Activated T-cell treated with anti-CD3 and anti-CD28 coated beads, Interleukin-2, amount 50 U/mL, for 72 hours (primary cell): ENCODE data around the gene UHRF1. TPM values are rescaled to one million over a fixed set of nuclear protein-coding genes. Genes with fewer than 3 reads are reported as not detected.
"Not testable (repeated sequence)": the region's sequence is repeated elsewhere in the genome, so short reads cannot be mapped to it uniquely, and the experiment has no call there.

ENCODE experiments used
- ATAC-seq, 2 donors: fragments of 150-1000 bp; cut with Tn5 transposase; replicated peaks in 1 of 2; 2 replicates each; pipeline ENCODE4 v1.10.0; 2021; ENCODE audit warnings: moderate library complexity in 2 of 2, mild to moderate bottlenecking in 1 of 2
- DNase-seq, 2 donors: peaks; one replicate each; pipeline ENCODE4 v3.0.0; 2021 to 2022; ENCODE audit warnings: mixed read lengths in 1 of 2
- H3K27ac Mint-ChIP-seq: one replicate; pipeline ENCODE4 v1.8.0; 2022; ENCODE audit warnings: mild to moderate bottlenecking, moderate library complexity, mixed read lengths
- H3K27me3 Mint-ChIP-seq: one replicate; pipeline ENCODE4 v1.8.0; 2022; ENCODE audit warnings: low read depth, mixed read lengths
- H3K36me3 Mint-ChIP-seq, 2 donors: one replicate each; pipeline ENCODE4 v1.8.0; 2022; ENCODE audit warnings: mixed read lengths in 2 of 2, mild to moderate bottlenecking in 1 of 2; ENCODE audit not compliant: insufficient read depth in 2 of 2
- H3K4me1 Mint-ChIP-seq: one replicate; pipeline ENCODE4 v1.8.0; 2022; ENCODE audit warnings: low read depth, mixed read lengths
- H3K4me3 Mint-ChIP-seq, 2 donors: one replicate each; pipeline ENCODE4 v1.8.0; 2022; ENCODE audit warnings: mild to moderate bottlenecking in 2 of 2, mixed read lengths in 2 of 2, moderate library complexity in 2 of 2
- H3K9me3 Mint-ChIP-seq, 2 donors: one replicate each; pipeline ENCODE4 v1.8.0; 2022; ENCODE audit warnings: mixed read lengths in 2 of 2
- total RNA-seq, 2 donors: library from RNA; stranded (reverse); gene quantifications; one replicate each; pipeline ENCODE4 v1.2.3, GENCODE V29; 2022

UHRF1 gene
- total RNA-seq, 2 donors from 2014 or later = 76.4 to 110 TPM

DNA sequence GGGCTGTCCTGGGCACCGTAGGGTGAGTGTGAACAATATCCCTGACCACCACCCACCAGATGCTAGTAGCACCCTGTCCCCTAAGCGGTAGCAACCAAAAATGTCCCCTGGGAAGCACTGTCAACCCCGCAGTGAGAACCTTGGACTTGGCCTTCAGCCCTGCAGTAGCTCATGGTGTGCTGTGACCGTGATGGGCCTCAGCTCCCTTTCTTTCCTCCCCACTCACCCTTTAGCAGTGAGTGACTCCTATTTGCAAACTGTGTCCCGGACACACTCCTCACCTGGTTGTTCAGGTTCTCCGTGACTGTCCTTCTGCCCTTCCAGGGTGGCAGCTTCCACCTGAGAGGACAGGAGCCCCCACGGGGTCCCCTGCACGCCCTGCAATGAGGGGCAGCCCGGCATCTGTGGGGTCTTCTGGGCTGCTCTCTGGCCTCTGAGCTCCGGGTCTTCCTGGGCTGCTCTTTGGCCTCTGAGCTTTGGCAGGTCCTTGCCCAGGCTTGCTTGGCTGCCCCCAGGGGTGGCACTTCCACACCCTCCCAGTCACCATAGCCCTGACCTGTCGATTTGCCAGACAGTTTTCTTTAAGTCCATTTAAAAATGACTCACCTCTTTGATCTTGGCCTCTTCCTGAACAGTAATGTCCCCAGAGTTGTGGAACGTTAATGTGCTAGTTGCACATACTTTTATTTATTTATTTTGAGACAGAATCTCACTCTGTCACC, 63.4 kb downstream of the UHRF1 start:
- Mint-ChIP-seq H3K4me1 (peaks cover 52% of the 10 kb centered on the region), H3K36me3 (peaks cover 0 to 5% of the 10 kb centered on the region in 2 donors), H3K27me3 (no peaks in the 10 kb centered on the region), H3K4me3 (peak overlapping the region in 1 of 2 donors; percentile 36), H3K27ac (no peak overlapping the region), H3K9me3 (no peaks in the 10 kb centered on the region)
- ATAC-seq (no peak), DNase-seq (no peak)

DNA sequence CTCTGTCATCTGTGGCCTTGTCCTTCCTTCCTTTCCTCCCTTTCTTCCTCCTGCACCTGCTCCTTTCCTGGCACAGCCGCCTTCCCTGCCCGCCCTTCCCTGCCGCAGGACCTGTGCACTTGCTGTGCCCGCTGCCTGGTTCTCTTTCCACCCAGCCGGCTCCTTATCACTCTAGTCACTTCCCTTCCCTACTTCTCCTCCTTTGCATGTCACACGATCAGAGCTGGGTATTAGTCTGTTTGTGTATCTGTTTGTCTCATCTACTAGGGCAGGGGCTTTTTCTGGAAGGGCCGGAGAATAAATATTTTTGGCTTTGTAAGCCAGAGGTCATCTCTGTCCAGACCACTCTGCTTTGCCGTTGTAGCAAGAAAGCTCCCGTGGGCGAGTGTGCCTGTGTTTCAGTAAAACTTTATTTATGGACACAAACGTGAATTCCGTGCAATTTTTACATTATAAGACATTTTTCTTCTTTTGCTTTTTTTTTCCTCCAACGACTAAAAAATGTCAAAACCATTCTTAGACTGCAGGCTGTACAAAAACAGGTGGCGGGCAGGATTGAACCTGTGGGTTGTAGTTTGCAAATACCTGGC, 65.7 kb downstream of the UHRF1 start:
- Mint-ChIP-seq H3K27me3 (no peaks in the 10 kb centered on the region), H3K4me1 (peaks cover 37% of the 10 kb centered on the region), H3K36me3 (peaks cover 0 to 3% of the 10 kb centered on the region in 2 donors), H3K27ac (no peak overlapping the region), H3K4me3 (no peak overlapping the region), H3K9me3 (no peaks in the 10 kb centered on the region)
- DNase-seq (no peak), ATAC-seq (no peak)

DNA sequence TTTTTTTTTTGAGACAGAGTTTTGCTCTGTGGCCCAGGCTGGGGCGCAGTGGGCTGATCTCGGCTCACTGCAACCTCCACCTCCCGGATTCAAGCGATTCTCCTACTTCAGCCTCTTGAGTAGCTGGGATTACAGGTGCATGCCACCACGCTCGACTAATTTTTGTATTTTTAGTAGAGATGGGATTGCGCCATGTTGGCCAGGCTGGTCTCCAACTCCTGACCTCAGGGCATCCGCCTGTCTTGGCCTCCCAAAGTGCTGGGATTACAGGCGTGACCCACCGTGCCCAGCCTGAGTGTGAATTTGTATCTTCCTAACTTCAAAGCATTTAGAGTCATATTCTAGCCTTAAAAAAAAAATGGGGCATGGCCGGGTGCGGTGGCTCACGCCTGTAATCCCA, 66.3 kb downstream of the UHRF1 start:
- peaks cover 31% of the 10 kb centered on the region for H3K4me1 Mint-ChIP-seq
- not testable (repeated sequence) for H3K27me3 Mint-ChIP-seq, ATAC-seq, H3K4me3 Mint-ChIP-seq, DNase-seq, H3K36me3 Mint-ChIP-seq, H3K9me3 Mint-ChIP-seq, H3K27ac Mint-ChIP-seq

DNA sequence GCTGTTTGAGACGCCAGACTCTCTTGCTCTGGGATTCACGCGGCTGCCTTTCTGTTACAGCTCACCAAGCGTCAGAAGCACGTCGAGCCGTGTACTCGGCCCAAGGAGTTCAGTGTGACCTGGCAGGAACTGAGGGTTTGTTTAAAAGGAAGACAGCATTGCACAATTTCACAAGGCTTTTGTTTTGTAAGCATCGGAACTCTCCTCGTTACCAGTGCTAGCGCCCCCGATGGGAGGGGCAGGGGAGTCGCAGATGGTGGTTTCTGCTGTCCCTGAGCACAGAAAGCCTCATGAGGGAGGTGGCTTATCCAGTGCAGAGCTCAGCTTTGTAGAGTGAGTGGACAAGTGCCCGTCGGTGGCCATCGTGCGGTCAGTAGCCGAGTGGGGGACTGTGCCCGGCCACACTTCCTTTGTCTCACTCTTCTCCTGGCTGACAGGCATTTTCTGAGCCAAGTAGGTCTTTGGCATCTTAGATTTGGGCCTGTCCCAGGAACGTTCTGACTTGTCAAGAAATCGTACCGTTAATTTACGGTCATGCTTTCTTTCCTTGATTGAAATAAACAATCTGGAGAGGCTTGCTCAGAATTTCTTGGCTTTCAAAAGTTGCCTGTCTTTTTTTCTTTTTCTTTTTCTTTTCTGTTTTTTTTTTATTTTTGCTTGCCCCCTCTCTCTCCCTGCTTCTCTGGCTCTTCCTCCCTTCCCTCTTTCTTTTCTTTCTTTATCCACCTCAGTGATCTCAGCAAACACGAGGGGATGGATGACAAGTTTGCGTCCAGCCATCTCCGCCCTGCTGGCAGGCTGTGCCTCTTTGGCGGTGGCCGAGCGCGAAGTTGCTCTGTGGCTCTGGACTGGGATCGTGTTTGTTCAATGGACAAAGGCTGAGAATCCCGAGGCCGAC, 67.3 kb downstream of the UHRF1 start:
- peaks cover 20% of the 10 kb centered on the region for H3K4me1 Mint-ChIP-seq
- H3K9me3 Mint-ChIP-seq = no peaks in the 10 kb centered on the region
- ATAC-seq (no peak), DNase-seq (no peak)
- H3K4me3 Mint-ChIP-seq = no peak overlapping the region
- H3K36me3 Mint-ChIP-seq = peaks cover 0 to 1% of the 10 kb centered on the region in 2 donors
- no peak overlapping the region for H3K27ac Mint-ChIP-seq
- no peaks in the 10 kb centered on the region for H3K27me3 Mint-ChIP-seq

DNA sequence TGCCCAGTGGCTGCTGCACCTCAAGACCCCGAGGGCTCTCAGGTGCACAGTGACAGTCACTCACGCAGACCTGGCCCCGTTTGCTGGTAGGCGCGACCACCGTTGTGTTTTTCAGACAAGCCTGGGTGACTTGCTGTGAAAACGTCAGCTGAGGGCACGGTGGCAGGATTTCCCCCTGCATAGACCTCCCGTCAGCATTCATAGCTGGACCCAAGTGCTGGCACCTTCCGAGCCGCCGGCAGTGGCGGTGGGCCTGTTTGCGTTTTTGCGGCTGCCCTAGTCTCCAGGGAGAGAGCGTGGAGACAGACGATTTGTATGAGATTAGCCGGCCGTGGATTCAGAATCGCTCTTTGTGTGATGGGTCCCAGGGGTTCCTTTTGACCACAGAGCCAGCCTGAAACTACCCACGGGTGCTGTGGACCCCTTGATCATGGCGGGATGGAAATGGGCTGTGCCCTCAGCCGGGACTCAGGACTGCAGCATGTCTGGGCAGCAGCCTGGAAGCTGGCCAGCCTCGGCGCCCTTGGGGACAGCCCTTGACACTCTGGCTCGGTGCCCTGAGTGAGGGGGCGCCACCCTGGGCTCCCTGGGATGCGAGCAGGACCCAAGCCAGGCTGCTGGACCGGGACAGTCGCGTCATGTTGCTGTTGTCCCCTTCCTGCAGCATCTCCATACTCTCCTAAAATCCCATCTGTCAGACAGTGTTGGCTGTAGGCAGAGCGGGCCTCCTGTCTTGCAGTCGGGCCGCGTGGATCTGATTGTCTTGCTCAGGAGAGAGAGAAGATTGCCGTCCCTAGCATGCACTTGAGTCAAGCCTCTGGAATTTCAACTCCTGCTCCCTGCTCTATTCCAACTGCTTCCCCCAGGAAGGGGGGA, 68.2 kb downstream of the UHRF1 start:
- Mint-ChIP-seq H3K9me3 (no peaks in the 10 kb centered on the region), H3K4me3 (no peak overlapping the region), H3K36me3 (peaks cover 0 to 1% of the 10 kb centered on the region in 2 donors), H3K27ac (no peak overlapping the region), H3K27me3 (no peaks in the 10 kb centered on the region), H3K4me1 (peaks cover 13% of the 10 kb centered on the region)
- ATAC-seq (no peak), DNase-seq (no peak)

DNA sequence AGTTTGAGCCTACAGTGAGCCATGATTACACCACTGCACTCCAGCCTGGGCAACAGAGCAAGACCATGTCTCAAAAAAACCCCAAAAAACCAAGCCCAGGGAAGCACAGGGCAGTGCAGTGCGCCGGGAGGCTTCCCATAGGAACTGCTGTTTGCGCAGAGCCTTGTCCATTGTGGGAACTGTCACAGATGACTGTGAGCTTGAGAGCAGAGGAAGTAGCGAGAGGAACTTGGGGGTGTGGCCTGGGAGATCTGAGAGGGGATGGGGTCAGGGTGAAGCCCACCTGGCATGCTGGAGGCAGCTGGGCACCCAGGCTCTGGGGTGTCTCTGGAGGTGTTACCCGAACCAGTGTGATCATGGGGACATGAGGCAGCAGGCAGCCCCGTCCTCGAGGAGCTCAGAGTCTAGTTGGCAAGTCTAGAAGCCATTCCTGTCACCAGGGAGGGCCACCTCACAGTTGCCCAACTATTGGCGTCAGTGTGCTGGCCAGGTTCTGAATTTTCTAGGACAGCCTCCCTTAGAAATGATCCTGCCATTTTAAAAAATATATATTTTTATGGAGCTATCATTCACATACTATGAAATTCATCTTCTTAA, 70.0 kb downstream of the UHRF1 start:
- Mint-ChIP-seq H3K9me3 (no peaks in the 10 kb centered on the region), H3K36me3 (peaks cover 0 to 1% of the 10 kb centered on the region in 2 donors), H3K4me1 (peaks cover 6% of the 10 kb centered on the region), H3K27me3 (no peaks in the 10 kb centered on the region), H3K27ac (no peak overlapping the region), H3K4me3 (no peak overlapping the region)
- DNase-seq (no peak), ATAC-seq (peak in 1 of 2 donors; percentile 9)

DNA sequence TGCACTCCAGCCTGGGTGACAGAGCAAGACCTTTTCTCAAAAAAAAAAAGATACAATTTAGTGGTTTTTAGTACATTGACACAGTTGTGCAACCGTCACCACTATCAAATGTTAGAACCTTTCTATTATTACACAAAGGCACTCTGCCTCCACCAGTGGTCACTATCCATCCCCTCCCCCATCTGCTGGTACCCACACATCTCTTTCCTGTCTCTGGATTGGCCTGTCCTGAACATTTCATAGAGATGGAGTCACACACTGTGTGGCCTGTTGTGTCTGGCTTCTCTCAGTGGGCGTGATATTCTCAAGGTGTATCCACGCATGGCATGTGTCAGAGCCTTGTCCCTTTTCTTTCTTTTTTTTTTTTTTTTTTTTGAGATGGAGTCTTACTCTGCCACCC, 70.8 kb downstream of the UHRF1 start:
- no peaks in the 10 kb centered on the region for H3K27me3 Mint-ChIP-seq
- no peak for ATAC-seq
- DNase-seq = no peak
- H3K4me3 Mint-ChIP-seq = no peak overlapping the region
- no peak overlapping the region for H3K27ac Mint-ChIP-seq
- H3K4me1 Mint-ChIP-seq = peaks cover 1% of the 10 kb centered on the region
- no peaks in the 10 kb centered on the region for H3K9me3 Mint-ChIP-seq
- H3K36me3 Mint-ChIP-seq = peaks cover 0 to 1% of the 10 kb centered on the region in 2 donors

DNA sequence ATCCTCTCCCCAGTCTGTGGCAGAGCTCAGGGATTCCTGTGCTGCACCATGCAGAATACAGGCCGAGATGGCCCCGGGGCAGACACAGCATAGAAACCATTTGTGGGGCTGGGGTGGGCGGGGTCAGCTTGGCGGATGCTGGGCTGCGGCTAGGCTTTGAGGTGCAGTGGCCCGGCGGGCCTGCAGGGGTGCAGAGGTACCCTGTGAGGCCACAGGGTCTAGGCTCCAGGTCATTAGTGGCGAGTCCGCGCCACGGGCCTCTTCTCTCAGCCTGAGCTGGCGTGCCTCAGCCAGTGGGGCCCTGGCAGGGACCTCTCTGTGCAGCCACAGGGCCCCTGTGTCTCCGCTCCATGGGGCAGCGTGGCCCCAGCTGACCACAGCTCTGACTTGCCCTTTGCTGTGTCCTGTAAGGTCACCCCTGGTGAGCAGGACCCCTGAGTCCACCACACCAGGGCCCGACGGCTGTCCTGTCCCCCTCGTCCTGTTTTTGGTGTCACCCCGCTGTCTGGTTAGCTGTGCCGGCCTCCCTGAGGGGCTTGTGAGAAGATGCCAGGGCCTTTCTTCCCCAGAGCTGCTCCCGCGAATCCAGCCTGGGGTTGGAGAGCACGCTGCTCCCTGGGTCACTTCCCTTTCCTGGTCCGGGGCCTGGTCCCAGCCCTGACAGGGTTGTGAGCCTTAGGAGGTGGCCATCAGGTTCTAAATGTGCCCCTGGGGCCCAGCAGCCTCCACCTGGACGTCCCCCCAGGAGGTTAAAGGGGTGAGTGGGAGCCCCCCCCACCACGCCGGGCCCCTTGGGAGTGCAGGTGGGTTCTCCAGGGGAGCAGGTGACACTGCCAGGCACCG, 71.8 kb downstream of the UHRF1 start:
- no peaks in the 10 kb centered on the region for H3K27me3 Mint-ChIP-seq
- ATAC-seq (peak in 1 of 2 donors; percentile 30), DNase-seq (no peak)
- peaks cover 0 to 1% of the 10 kb centered on the region in 2 donors for H3K36me3 Mint-ChIP-seq
- no peaks in the 10 kb centered on the region for H3K9me3 Mint-ChIP-seq
- no peak overlapping the region for H3K27ac Mint-ChIP-seq
- peaks cover 4% of the 10 kb centered on the region for H3K4me1 Mint-ChIP-seq
- H3K4me3 Mint-ChIP-seq = no peak overlapping the region

DNA sequence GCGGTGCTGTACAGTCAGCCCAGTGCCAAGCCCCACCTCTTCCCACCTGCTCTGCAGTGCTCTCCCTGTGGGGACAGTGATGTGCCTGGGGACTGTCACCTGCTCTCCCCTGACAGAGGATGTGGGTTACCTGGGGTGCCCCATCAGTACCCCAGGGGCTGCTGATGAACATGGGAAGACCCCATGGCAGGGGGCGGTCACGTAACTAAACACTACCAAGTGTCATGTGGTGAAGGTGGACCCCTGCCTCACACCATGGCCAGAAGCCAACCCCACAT, 72.3 kb downstream of the UHRF1 start:
- Mint-ChIP-seq H3K27ac (no peak overlapping the region), H3K9me3 (no peaks in the 10 kb centered on the region), H3K36me3 (peaks cover 0 to 1% of the 10 kb centered on the region in 2 donors), H3K4me3 (no peak overlapping the region), H3K4me1 (peaks cover 4% of the 10 kb centered on the region), H3K27me3 (no peaks in the 10 kb centered on the region)
- ATAC-seq (no peak), DNase-seq (no peak)

DNA sequence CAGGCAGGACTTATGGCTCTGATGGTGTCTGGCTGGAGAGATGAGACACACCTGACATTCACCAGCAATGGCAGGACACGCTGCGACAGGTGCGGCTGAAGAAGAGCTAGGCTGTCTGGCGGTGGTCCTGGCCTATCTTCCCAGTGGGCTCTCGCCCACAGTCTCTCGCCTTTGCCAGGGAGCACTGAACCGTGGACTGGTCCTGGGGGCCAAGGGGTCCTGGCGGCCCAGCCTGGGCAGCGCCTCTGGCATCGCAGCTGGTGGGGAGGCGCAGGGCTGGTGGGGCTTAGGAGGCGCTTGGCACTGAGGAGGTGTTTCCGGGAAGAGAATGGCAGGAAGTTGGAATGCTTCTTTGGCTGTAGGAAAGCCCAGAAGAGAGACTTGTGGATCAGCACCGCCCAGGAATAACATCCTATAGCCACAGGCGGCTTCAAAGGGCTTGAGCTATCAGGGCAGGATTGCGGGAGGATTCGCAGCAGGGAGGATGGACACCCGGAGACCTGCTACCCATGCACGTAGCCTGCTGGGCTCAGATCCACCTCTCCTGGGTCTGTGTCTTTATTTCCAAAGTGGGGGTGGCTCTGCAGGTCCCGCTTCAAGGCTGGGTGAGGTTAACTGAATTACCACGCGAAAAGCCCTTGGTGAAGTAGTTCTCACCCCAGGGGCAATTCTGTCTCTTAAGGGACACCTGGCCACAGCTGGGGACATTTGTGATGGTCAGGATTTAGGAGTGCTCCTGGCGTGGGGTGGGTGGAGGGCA, 74.2 kb downstream of the UHRF1 start:
- Mint-ChIP-seq H3K27me3 (no peaks in the 10 kb centered on the region), H3K36me3 (no peaks in the 10 kb centered on the region), H3K4me1 (peaks cover 8% of the 10 kb centered on the region), H3K4me3 (no peak overlapping the region), H3K9me3 (no peaks in the 10 kb centered on the region), H3K27ac (no peak overlapping the region)
- DNase-seq = no peak
- ATAC-seq = no peak

DNA sequence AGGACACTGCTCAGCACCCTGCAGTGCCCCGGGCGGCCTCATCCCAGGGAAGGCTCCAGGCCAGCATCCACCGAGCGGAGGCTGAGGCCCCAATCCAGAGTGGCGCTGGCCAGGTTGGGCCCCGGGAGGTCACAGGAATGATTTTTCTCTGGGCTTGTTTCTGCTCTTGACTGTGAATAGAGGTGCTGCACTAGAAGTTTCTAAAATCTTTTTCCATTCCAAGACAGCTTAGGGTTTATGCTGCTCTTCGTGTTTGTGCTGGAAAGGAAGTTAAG, 74.7 kb downstream of the UHRF1 start:
- Mint-ChIP-seq H3K4me1 (peaks cover 8% of the 10 kb centered on the region), H3K36me3 (no peaks in the 10 kb centered on the region), H3K4me3 (no peak overlapping the region), H3K27ac (no peak overlapping the region), H3K27me3 (no peaks in the 10 kb centered on the region), H3K9me3 (no peaks in the 10 kb centered on the region)
- no peak for DNase-seq
- ATAC-seq = no peak
